ENCODE measurements around the gene LOC128125822.

GRCh38 chr6:63609231-63609630, 37.0 kb downstream of the LOC128125822 start:
- TF ChIP-seq CTCF (IDR thresholded peaks at IDR 0.05), result no peak
- no peak for TF ChIP-seq POLR2A (IDR thresholded peaks at IDR 0.05)
